GM12878 (cell line): ENCODE measurements around the gene AGGF1. TPM values are rescaled to one million over a fixed set of nuclear protein-coding genes. Genes with fewer than 3 reads are reported as not detected.

Source experiments
- ATAC-seq: fragments of 200-7000 bp; cut with Tn5 transposase; 3 replicates; pipeline ENCODE4 v1.9.1; 2020; ENCODE audit warnings: mild to moderate bottlenecking, moderate library complexity
- BruUV-seq: library from RNA; stranded (reverse); fragments of 400-500 nt; replicated peaks from 2 replicates; lab custom pipeline; 2021; lab: Mats Ljungman, UMichigan
- CTCF ChIA-PET: fragments of 300-600 bp; sonication (Branson Sonifier 250); formaldehyde crosslinking; extraction: SDS; loops from one replicate; lab custom pipeline; 2021; ENCODE audit warnings: inconsistent platforms; lab: Yijun Ruan, JAX
- POLR2A ChIA-PET: fragments of 350-600 bp; formaldehyde crosslinking; extraction: SDS; loops from one replicate; lab custom pipeline; 2021; ENCODE audit warnings: inconsistent platforms; lab: Charles Lee
- RAD21 ChIA-PET: fragments of 300-600 bp; sonication (Branson Sonifier 250); formaldehyde crosslinking; loops from one replicate; lab custom pipeline; 2023; ENCODE audit warnings: antibody characterized with exemption; ENCODE audit not compliant: unreplicated experiment; lab: Charles Lee
- SMC1A ChIA-PET: fragments of 300-600 bp; sonication (Branson Sonifier 250); formaldehyde crosslinking; loops from one replicate; lab custom pipeline; 2023; ENCODE audit not compliant: unreplicated experiment, uncharacterized antibody; lab: Charles Lee
- DNase-seq: peaks from one replicate; pipeline ENCODE4 v3.0.0-alpha.2; 2011; ENCODE audit warnings: low read depth, low spot score
- FAIRE-seq: peaks from 3 replicates; lab custom pipeline; 2011; peaks lifted over from hg19 to GRCh38; lab: Jason Lieb, UNC
- H2AFZ ChIP-seq: 2 replicates; pipeline ENCODE4 v1.6.0; 2011; ENCODE audit warnings: low read depth, low read length, control low read depth; ENCODE audit not compliant: control insufficient read depth
- H3K27ac ChIP-seq: 2 replicates; pipeline ENCODE4 v1.5.1; 2011; ENCODE audit warnings: control low read depth; ENCODE audit not compliant: control insufficient read depth, insufficient read depth
- H3K27me3 ChIP-seq, 2 experiments: replicated peaks in 1 of 2; 2 replicates each; pipeline versions ENCODE4 v1.6.0 to v1.6.1; 2011; ENCODE audit warnings: low read length in 1 of 2; ENCODE audit not compliant: control insufficient read depth in 2 of 2, insufficient read depth in 2 of 2
- H3K36me3 ChIP-seq, 2 experiments: 2 replicates each; pipeline ENCODE4 v1.5.1; 2011; ENCODE audit warnings: low read length in 1 of 2; ENCODE audit not compliant: control insufficient read depth in 2 of 2, insufficient read depth in 2 of 2
- H3K4me1 ChIP-seq: 2 replicates; pipeline ENCODE4 v1.6.1; 2011; ENCODE audit warnings: mild to moderate bottlenecking, low read length, moderate library complexity, mixed read lengths; ENCODE audit not compliant: control insufficient read depth, insufficient read depth
- H3K4me2 ChIP-seq: 2 replicates; pipeline ENCODE4 v1.6.0; 2011; ENCODE audit warnings: control low read depth; ENCODE audit not compliant: control insufficient read depth, insufficient read depth
- H3K4me3 ChIP-seq: fragments of 200-600 bp; sonication (generic); 2 replicates; pipeline ENCODE4 v1.5.1; 2016
- H3K79me2 ChIP-seq: 2 replicates; pipeline ENCODE4 v1.6.0; 2011; ENCODE audit warnings: low read length; ENCODE audit not compliant: control insufficient read depth, insufficient read depth
- H3K9ac ChIP-seq: 2 replicates; pipeline ENCODE4 v1.8.0; 2011; ENCODE audit warnings: low read length, control low read depth, mixed read lengths; ENCODE audit not compliant: control insufficient read depth, insufficient read depth
- H3K9me3 ChIP-seq: replicated peaks from 3 replicates; pipeline ENCODE4 v1.5.1; 2011; ENCODE audit warnings: mild to moderate bottlenecking, low read length; ENCODE audit not compliant: control insufficient read depth, insufficient read depth
- H4K20me1 ChIP-seq: 2 replicates; pipeline ENCODE4 v1.6.0; 2011; ENCODE audit not compliant: control insufficient read depth, insufficient read depth
- EED ChIP-seq: sonication (generic); IDR thresholded peaks from 2 replicates; pipeline ENCODE4 v1.6.1; 2016; ENCODE audit warnings: antibody characterized with exemption, low read depth
- ETV6 ChIP-seq, 2 experiments: fragments of 450-650 bp in 1 of 2; IDR thresholded peaks in 1 of 2; conservative IDR thresholded peaks in 1 of 2; 2 replicates each; pipeline ENCODE4 v1.6.1; 2014; ENCODE audit warnings: antibody characterized with exemption in 1 of 2, borderline replicate concordance in 1 of 2, low read depth in 1 of 2, mild to moderate bottlenecking in 1 of 2, moderate library complexity in 1 of 2
- HDAC2 ChIP-seq: fragments of 200-600 bp; sonication (generic); IDR thresholded peaks from 2 replicates; pipeline ENCODE4 v1.6.1; 2017
- KLF5 ChIP-seq: fragments of 450-650 bp; IDR thresholded peaks from 2 replicates; pipeline ENCODE4 v1.6.1; 2014; ENCODE audit warnings: mild to moderate bottlenecking; ENCODE audit not compliant: partially characterized antibody
- NRF1 ChIP-seq: conservative IDR thresholded peaks from 2 replicates; pipeline ENCODE4 v1.6.1; 2011; ENCODE audit warnings: mild to moderate bottlenecking, low read depth, low read length, improper control_type of control experiment
- PML ChIP-seq: IDR thresholded peaks from 2 replicates; pipeline ENCODE4 v1.6.1; 2012; ENCODE audit warnings: low read length, inconsistent platforms
- POU2F2 ChIP-seq: IDR thresholded peaks from 3 replicates; pipeline ENCODE4 v1.6.1; 2011; ENCODE audit warnings: low read depth, mild to moderate bottlenecking, low read length, borderline replicate concordance
- SIX5 ChIP-seq: IDR thresholded peaks from 2 replicates; pipeline ENCODE4 v1.6.1; 2011; ENCODE audit warnings: mild to moderate bottlenecking, low read depth, low read length, moderate library complexity; ENCODE audit not compliant: severe bottlenecking
- ZBED1 ChIP-seq: IDR thresholded peaks from 2 replicates; pipeline ENCODE4 v1.6.1; 2016; ENCODE audit warnings: borderline replicate concordance
- ZNF274 ChIP-seq: IDR thresholded peaks from one replicate; pipeline ENCODE4 v1.8.0; 2011; ENCODE audit not compliant: insufficient read length, insufficient read depth
- ZSCAN29 ChIP-seq: fragments of 450-650 bp; IDR thresholded peaks from 2 replicates; pipeline ENCODE4 v1.6.1; 2017; ENCODE audit warnings: mild to moderate bottlenecking, moderate library complexity
- WGBS: methylation state at CpG from one replicate; pipeline ENCODE4 v1.1.6; 2016; ENCODE audit warnings: low lambda C conversion rate; ENCODE audit not compliant: insufficient replicate concordance, insufficient coverage; ENCODE audit errors: missing lambda C conversion rate; 5-methylcytosine and 5-hydroxymethylcytosine counted together
- in situ Hi-C: fragments of 300-500 bp; cut with MboI; formaldehyde crosslinking; loops from 9 replicates; pipeline ENCODE4 v1.14.3; 2018; ENCODE audit warnings: mixed read lengths
- intact Hi-C: fragments of 100-400 bp; cut with micrococcal nuclease; formaldehyde crosslinking; loops from one replicate; pipeline ENCODE4 v1.14.2; 2022; ENCODE audit not compliant: unreplicated experiment
- polyA plus RNA-seq, 11 experiments: library from polyadenylated mRNA; depleted of rRNA in 4 of 11; unstranded in 6 of 11; stranded (reverse) in 5 of 11; fragments of >200 nt; fragmentation: Nextera tagmentation in 4 of 11; fragmentation: Illumina TruSeq in 1 of 11; extraction: Ambion mirVana in 4 of 11; extraction: Trizol in 1 of 11; gene quantifications; 1 replicate in 1 of 11; 2 replicates in 10 of 11; pipeline versions ENCODE4 v1.2.1 to v1.2.3, GENCODE V29; 2011 to 2016; ENCODE audit warnings: inconsistent platforms in 2 of 11, missing spikeins in 2 of 11, low read depth in 1 of 11
- total RNA-seq, 4 experiments: library from RNA; depleted of rRNA in 3 of 4; stranded (reverse); fragments of >200 nt in 3 of 4; fragmentation: Illumina TruSeq in 1 of 4; extraction: Trizol in 1 of 4; gene quantifications; 2 replicates each; pipeline versions ENCODE4 v1.2.1 to v1.2.3, GENCODE V29; 2013 to 2021
- TF ChIP-seq, protein P1 (sequence below): fragments of 450-650 bp; formaldehyde crosslinking; IDR thresholded peaks from 2 replicates; pipeline ENCODE4 v1.4.0; 2022; ENCODE audit warnings: mild to moderate bottlenecking, moderate library complexity

Gene AGGF1
- total and polyA plus RNA-seq, 10 of the 15 experiments (the other 5 are each of a cell fraction or from before 2014, with no cell fraction given), result 7.3 to 43.4 (median 20.2) TPM

DNA sequence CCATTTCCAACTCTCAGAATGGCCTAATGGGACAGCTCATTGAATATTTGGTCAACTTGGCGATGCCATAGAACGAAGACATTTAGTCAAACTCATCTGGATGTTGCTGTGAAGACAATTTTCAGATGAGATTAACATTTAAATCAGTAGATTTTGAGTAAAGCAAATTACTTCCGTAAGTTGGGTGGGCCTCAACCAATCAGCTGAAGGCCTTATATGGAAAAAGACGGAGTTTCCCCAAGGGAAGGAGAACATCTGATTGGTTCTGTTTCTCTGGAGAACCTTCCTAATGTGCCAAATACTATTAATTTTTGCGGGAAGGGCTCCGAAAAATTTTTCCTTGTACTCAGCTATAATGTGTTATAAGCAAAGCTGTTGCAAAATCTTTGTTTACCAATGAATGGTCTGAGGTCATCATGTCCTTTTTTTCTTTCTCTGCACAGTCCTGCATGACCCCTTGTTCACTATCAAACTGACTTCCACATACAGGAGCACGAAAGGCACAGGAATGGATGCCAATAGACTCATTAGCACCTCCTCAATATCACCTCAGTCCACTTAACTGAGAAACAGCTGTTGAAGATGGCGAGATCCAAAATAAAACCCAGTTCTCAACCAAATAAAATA lies 49.6 kb upstream of the AGGF1 start:
- no peak for FAIRE-seq
- in situ Hi-C loops, result no loop called here

More for the DNA sequence above, 49.6 kb upstream of the AGGF1 start:
- ATAC-seq (no peak), DNase-seq (no peak)
- H3K36me3 ChIP-seq, result no peaks in the 10 kb centered on the region
- no peaks in the 10 kb centered on the region for H4K20me1 ChIP-seq
- intact Hi-C loops, result no loop called here
- ChIA-PET CTCF (no interaction called here), POLR2A (no interaction called here), SMC1A (interaction anchor here (0.6 kb wide), 1 partner anchor 34 kb away, joined by 3 read pairs; no protein-coding TSS in a partner anchor), RAD21 (no interaction called here)
- no peaks in the 10 kb centered on the region for H3K79me2 ChIP-seq
- H3K27me3 ChIP-seq, result no peaks in the 10 kb centered on the region
- no peak overlapping the region for H3K4me2 ChIP-seq
- H3K27ac ChIP-seq, result no peak overlapping the region
- no TSS peak for BruUV-seq
- no peak overlapping the region for H2AFZ ChIP-seq
- H3K4me1 ChIP-seq, result no peaks in the 10 kb centered on the region
- no peak overlapping the region for H3K9ac ChIP-seq
- no peak for TF ChIP-seq KLF5
- no peak for TF ChIP-seq ETV6 (conservative IDR thresholded peaks at IDR 0.05 in 1 of 2, IDR thresholded peaks at IDR 0.05 in 1 of 2; ENCODE audit: borderline replicate concordance in 1 of 2, low read depth in 1 of 2)
- TF ChIP-seq EED, result no peak
- no peak for TF ChIP-seq ZSCAN29
- no peak for TF ChIP-seq ZNF274
- TF ChIP-seq NRF1, result no peak
- TF ChIP-seq SIX5, result no peak
- no peak for TF ChIP-seq HDAC2
- no peak for TF ChIP-seq POU2F2
- no peak for TF ChIP-seq PML
- TF ChIP-seq ZBED1, result no peak
- TF ChIP-seq, protein P1, sequence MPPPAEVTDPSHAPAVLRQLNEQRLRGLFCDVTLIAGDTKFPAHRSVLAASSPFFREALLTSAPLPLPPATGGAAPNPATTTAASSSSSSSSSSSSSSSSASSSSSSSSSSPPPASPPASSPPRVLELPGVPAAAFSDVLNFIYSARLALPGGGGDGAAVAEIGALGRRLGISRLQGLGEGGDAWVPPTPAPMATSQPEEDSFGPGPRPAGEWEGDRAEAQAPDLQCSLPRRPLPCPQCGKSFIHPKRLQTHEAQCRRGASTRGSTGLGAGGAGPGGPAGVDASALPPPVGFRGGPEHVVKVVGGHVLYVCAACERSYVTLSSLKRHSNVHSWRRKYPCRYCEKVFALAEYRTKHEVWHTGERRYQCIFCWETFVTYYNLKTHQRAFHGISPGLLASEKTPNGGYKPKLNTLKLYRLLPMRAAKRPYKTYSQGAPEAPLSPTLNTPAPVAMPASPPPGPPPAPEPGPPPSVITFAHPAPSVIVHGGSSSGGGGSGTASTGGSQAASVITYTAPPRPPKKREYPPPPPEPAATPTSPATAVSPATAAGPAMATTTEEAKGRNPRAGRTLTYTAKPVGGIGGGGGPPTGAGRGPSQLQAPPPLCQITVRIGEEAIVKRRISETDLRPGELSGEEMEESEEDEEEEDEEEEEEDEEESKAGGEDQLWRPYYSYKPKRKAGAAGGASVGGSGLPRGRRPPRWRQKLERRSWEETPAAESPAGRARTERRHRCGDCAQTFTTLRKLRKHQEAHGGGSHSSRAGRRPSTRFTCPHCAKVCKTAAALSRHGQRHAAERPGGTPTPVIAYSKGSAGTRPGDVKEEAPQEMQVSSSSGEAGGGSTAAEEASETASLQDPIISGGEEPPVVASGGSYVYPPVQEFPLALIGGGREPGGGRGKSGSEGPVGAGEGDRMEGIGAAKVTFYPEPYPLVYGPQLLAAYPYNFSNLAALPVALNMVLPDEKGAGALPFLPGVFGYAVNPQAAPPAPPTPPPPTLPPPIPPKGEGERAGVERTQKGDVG (CRISPR knock-in tag), result no peak
- 41% methylated on average over 8 of the region's 8 CpGs for WGBS
- no peak overlapping the region for H3K4me3 ChIP-seq
- H3K9me3 ChIP-seq, result no peaks in the 10 kb centered on the region
